HG02763 (cell line): Measurements from ENCODE around the gene CIART.
"Not testable (repeated sequence)": the region's sequence is repeated elsewhere in the genome, so short reads cannot be mapped to it uniquely, and the experiment has no call there.

Experiments used
- ATAC-seq: cut with Tn5 transposase; IDR thresholded peaks from one replicate; pipeline ENCODE4 v1.9.1; 2021; ENCODE audit warnings: mild to moderate bottlenecking, moderate library complexity; ENCODE audit not compliant: unreplicated experiment

CIART gene

DNA sequence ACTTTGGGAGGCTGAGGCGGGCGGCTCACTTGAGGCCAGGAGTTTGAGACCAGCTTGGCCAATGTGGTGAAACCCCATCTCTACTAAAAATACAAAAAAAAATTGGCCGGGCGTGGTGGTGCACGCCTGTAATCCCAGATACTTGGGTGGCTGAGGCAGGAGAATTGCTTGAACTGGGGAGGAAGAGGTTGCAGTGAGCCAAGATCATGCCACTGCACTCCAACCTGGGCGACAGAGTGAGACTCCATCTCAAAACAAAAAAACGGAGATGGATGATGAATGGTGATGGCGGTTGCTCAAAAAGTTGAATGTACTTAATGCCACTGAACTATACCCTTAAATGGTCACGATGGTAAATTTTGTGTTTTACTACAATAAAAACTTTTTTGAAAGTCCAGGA lies 26.2 kb downstream of the CIART start:
- not testable (repeated sequence) for ATAC-seq

DNA sequence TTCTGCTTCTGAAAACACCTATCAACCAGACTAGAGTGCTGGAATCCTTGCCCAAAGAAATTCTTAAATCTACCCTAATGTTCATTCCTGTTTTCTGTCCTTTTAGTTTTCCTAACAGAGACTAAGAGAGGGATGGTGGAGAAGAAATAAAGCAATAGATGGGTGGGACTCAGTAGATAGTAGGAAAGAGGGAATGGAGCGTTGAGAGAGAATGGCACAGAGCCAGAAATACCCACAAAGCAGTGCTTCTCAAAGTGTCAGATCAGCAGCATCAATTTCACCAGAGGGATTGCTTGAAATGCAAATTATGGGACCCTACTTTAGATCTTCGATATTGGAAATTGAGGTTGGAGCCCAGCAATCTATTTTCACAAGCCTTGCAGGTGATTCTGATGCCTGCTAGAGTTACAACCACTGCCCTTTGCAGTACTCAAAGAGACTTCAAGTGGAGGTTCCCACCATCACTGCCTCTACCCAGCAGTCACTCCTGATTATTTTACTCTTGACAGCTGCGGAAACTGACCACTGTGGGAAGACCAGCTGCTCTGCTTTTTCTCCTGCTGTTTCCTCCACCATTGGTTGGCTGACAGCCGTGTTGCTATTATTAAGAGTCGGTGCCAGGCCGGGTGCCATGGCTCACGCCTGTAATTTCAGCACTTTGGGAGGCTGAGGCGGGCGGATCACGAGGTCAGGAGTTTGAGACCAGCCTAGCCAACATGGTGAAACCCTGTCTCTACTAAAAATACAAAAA lies 27.6 kb downstream of the CIART start:
- no peak for ATAC-seq

DNA sequence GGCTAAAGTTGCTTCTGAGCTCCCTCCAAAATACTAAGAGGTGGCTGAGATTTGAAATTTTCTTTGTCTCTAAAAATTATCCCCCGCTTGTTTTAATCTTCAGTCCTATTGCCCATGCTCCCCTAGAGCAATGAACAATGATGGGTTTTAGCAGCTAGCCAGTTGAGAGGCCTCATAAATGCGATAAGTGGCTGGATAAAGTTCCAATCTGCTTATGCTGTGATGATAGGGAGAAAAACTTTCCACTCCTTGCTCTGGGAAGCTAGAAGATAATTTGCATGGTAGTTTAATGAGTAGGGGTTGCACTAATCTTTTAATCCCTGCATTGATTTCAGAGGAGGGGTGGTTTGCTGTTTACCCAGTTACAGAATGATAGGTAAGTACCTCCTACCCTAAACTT lies 29.4 kb downstream of the CIART start:
- no peak for ATAC-seq

DNA sequence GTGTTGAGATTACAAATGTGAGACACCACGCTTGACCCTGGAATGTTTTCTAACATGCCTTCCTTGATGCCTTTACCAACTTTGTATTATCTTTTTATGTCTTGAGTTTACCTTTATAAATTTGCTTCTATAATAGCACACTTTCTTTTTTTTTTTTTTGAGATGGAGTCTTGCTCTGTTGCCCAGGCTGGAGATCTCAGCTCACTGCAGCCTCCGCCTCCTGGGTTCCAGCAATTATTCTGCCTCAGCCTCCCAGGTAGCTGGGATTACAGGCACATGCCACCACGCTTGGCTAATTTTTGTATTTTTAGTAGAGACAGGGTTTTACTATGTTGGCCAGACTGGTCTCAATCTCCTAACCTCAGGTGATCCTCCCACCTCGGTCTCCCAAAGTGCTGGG lies 32.3 kb downstream of the CIART start:
- ATAC-seq = not testable (repeated sequence)

DNA sequence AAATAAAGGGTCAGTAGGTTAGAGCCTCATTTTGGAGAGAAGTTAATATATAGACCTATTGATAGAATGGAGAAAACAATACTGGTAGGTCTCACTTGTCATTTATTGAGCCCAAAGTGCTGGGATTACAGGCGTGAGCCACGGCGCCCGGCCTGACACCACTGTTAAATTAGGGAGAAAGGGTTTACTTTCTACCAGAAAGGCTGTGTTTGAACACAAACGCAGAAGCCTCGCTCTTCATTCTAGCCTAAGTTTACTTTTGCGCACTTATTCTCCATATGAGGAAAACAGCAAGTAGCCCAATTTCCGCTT lies 38.3 kb downstream of the CIART start:
- ATAC-seq = no peak

DNA sequence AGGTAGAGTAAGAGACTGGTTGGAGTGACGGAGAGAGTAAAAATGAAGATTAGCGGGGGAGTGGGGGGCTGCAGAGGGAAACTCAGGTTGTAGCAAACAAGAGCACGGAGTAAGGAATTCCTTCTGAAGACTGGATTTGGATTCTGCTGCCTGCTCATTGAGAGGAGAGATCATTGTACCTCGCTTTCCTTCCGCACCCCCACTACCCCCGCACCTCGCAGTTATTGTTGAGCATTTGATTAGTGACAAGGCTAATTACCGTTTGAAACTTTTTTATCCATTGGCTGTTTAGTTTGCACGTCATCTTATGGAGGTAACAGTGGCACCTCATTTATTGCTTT lies 39.4 kb downstream of the CIART start:
- no peak for ATAC-seq

DNA sequence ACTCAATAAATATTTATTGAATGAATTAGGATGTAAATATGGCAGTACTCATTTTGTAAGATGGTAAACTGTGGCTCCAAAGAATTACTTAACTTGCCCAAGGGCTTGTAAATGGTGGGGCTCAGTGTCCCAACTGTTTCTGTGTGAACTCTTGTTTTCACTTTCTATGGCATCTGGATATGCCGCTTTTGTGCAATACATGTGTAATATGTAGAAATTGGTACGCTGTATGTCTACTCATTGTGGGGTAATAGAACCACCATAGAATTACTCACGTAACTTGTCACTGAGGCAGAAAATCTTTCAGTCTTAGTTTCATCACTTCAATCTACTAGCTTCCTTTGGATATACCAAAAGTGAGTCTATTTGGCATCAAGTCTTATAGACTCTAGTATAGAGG lies 40.0 kb downstream of the CIART start:
- ATAC-seq = no peak

DNA sequence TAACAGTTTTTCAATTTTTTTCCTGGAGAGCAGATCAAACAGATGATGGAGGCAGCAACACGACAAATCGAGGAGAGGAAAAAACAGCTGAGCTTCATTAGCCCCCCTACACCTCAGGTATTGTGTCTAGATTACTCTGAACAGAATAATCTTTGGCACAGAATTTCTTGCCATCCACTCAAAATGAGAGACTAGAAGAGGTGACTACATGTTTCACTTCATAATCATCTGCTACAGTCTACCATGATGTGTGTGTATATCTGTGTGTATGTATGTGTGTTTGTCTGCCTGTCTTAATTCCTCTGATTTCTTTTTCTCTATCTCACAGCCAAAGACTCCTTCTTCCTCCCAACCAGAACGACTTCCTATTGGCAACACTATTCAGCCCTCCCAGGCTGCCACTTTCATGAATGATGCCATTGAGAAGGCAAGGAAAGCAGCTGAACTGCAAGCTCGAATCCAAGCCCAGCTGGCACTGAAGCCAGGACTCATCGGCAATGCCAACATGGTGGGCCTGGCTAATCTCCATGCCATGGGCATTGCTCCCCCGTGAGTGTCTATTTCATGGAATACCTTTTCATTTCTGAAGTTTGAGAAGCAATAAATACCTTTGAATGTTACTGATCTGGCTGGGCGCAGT lies 50.4 kb downstream of the CIART start:
- no peak for ATAC-seq
